K562 (cell line): ENCODE results near the gene SLAMF9.

ENCODE experiments used
- ESRRB ChIP-seq: fragments of 250-450 bp; sonication (Bioruptor Pico); IDR thresholded peaks from 2 replicates; pipeline ENCODE4 v1.5.0; 2020; ENCODE audit warnings: mild to moderate bottlenecking, moderate library complexity, borderline replicate concordance
- EZH2 ChIP-seq: IDR thresholded peaks from 2 replicates; pipeline ENCODE4 v1.6.1; 2012; ENCODE audit warnings: low read depth, mild to moderate bottlenecking, inconsistent platforms, low read length, borderline replicate concordance
- POLR2AphosphoS5 ChIP-seq: IDR thresholded peaks from 2 replicates; pipeline ENCODE4 v1.6.1; 2011; ENCODE audit warnings: mild to moderate bottlenecking, low read depth, low read length, moderate library complexity; ENCODE audit not compliant: control insufficient read depth, insufficient read depth
- RAD21 ChIP-seq, 2 experiments: fragments of 250-450 bp in 1 of 2; fragments of 450-650 bp in 1 of 2; sonication (Bioruptor Pico) in 1 of 2; formaldehyde crosslinking in 1 of 2; IDR thresholded peaks in 1 of 2; conservative IDR thresholded peaks in 1 of 2; 2 replicates each; pipeline versions ENCODE4 v1.4.0 to v1.8.0; 2020 to 2022; ENCODE audit warnings: mild to moderate bottlenecking in 2 of 2, moderate library complexity in 1 of 2
- SP1 ChIP-seq: sonication (generic); formaldehyde crosslinking; IDR thresholded peaks from 2 replicates; pipeline ENCODE4 v1.8.1; 2022; ENCODE audit warnings: mild to moderate bottlenecking, missing genetic modification reagents
- TCF7L2 ChIP-seq: fragments of 150-350 bp; IDR thresholded peaks from 2 replicates; pipeline ENCODE4 v1.6.1; 2016; ENCODE audit warnings: low read depth, mild to moderate bottlenecking, low read length, moderate library complexity
- TF ChIP-seq, protein P1 (sequence below): fragments of 450-650 bp; IDR thresholded peaks from 2 replicates; pipeline ENCODE4 v1.6.1; 2017; ENCODE audit warnings: antibody characterized with exemption, mild to moderate bottlenecking
- TF ChIP-seq, protein P2 (sequence below), 3 experiments: IDR thresholded peaks in 2 of 3; conservative IDR thresholded peaks in 1 of 3; 2 replicates each; pipeline ENCODE4 v1.5.1; 2011 to 2012; ENCODE audit warnings: low read length in 3 of 3, mild to moderate bottlenecking in 3 of 3, control low read depth in 2 of 3, improper control_type of control experiment in 1 of 3, inconsistent platforms in 1 of 3, low read depth in 1 of 3, mixed read lengths in 1 of 3, moderate library complexity in 1 of 3; ENCODE audit not compliant: insufficient read depth in 2 of 3

DNA sequence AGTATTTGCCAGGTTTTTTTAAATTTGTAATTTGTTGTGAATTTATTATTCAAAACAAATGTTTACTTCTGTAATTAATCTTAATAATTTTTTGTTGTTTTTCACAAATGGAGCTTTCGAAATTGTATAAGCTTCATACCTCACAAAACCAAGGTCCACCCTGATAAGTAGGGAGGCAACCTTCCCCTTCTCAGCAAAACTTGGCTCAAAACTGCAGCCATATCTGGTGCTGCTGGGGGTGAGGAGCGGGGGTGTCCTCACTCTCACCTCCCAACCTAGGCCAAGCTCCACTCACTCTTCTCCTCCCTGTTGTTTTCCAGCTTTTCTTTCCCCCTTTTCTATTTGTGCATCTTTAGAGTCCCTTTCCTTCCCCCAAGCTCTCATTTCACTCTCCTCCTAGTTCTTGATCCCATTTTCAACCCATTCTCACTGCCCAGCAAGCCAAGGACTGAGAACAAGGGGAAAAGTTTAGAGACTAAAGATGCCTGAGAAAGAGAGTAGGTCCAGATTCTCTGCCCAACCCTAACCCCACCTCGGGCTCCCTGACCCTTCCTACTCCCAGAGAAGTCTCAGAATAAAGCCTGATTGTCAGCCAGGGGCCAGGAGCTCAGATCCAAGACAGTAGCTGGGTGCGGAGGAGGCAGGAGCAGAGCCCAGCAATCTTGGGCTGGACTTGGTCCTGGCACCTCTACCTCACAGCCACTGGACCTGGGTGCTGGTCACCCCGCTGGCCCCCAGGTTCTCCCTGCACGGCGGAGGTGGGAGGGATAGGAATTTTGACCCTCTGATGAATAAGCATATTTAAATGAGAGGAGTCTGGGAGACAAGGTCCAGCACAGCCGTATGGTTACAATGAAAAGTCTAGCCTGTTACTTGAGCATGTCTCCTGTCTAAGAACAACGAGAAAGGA is 45.8 kb downstream of the SLAMF9 start:
- TF ChIP-seq SP1 (CRISPR knock-in tag) (no peak), RAD21 (CRISPR knock-in tag; conservative IDR thresholded peaks at IDR 0.05 in 1 of 2, IDR thresholded peaks at IDR 0.05 in 1 of 2) (no peak), TCF7L2 (no peak), POLR2AphosphoS5 (no peak), EZH2 (no peak), ESRRB (CRISPR knock-in tag) (no peak)
- TF ChIP-seq, protein P1, sequence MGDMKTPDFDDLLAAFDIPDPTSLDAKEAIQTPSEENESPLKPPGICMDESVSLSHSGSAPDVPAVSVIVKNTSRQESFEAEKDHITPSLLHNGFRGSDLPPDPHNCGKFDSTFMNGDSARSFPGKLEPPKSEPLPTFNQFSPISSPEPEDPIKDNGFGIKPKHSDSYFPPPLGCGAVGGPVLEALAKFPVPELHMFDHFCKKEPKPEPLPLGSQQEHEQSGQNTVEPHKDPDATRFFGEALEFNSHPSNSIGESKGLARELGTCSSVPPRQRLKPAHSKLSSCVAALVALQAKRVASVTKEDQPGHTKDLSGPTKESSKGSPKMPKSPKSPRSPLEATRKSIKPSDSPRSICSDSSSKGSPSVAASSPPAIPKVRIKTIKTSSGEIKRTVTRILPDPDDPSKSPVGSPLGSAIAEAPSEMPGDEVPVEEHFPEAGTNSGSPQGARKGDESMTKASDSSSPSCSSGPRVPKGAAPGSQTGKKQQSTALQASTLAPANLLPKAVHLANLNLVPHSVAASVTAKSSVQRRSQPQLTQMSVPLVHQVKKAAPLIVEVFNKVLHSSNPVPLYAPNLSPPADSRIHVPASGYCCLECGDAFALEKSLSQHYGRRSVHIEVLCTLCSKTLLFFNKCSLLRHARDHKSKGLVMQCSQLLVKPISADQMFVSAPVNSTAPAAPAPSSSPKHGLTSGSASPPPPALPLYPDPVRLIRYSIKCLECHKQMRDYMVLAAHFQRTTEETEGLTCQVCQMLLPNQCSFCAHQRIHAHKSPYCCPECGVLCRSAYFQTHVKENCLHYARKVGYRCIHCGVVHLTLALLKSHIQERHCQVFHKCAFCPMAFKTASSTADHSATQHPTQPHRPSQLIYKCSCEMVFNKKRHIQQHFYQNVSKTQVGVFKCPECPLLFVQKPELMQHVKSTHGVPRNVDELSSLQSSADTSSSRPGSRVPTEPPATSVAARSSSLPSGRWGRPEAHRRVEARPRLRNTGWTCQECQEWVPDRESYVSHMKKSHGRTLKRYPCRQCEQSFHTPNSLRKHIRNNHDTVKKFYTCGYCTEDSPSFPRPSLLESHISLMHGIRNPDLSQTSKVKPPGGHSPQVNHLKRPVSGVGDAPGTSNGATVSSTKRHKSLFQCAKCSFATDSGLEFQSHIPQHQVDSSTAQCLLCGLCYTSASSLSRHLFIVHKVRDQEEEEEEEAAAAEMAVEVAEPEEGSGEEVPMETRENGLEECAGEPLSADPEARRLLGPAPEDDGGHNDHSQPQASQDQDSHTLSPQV: no peak
- TF ChIP-seq, protein P2, sequence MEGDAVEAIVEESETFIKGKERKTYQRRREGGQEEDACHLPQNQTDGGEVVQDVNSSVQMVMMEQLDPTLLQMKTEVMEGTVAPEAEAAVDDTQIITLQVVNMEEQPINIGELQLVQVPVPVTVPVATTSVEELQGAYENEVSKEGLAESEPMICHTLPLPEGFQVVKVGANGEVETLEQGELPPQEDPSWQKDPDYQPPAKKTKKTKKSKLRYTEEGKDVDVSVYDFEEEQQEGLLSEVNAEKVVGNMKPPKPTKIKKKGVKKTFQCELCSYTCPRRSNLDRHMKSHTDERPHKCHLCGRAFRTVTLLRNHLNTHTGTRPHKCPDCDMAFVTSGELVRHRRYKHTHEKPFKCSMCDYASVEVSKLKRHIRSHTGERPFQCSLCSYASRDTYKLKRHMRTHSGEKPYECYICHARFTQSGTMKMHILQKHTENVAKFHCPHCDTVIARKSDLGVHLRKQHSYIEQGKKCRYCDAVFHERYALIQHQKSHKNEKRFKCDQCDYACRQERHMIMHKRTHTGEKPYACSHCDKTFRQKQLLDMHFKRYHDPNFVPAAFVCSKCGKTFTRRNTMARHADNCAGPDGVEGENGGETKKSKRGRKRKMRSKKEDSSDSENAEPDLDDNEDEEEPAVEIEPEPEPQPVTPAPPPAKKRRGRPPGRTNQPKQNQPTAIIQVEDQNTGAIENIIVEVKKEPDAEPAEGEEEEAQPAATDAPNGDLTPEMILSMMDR (IDR thresholded peaks at IDR 0.05 in 2 of 3, conservative IDR thresholded peaks at IDR 0.05 in 1 of 3; ENCODE audit: insufficient read depth in 2 of 3, low read depth in 1 of 3, low read length in 3 of 3): no peak
